ENCODE data around the gene TMEM72. TPM values are rescaled to one million over a fixed set of nuclear protein-coding genes. Genes with fewer than 3 reads are reported as not detected.

The TMEM72 gene
- total and polyA plus RNA-seq, 2 donors (not counting 3 experiments of a cell fraction or from before 2014, with no cell fraction given) = not detected

GRCh38 chr10:44982496-44982895, 71.4 kb downstream of the TMEM72 start:
- DNase-seq (ENCODE audit: low read depth, low spot score) (no peak), FAIRE-seq (no peak)
- Histone ChIP-seq H3K36me3 (ENCODE audit: control insufficient read depth in 2 of 2, extremely low read depth in 1 of 2, insufficient read depth in 2 of 2, low read length in 2 of 2) (peaks cover 0 to 3% of the 10 kb centered on the region in 2 experiments), H3K4me1 (ENCODE audit: control insufficient read depth, extremely low read depth, insufficient read depth, low read length) (peaks cover 53% of the 10 kb centered on the region), H3K9ac (replicated peaks; ENCODE audit: extremely low read depth, insufficient read depth, low read length) (no peak overlapping the region), H3K9me3 (replicated peaks; ENCODE audit: control insufficient read depth, insufficient read depth, low read length) (no peaks in the 10 kb centered on the region), H3K27ac (ENCODE audit: insufficient read depth, low read depth, low read length) (peak overlapping the region; percentile 94), H3K4me2 (ENCODE audit: insufficient read depth, low read length) (no peak overlapping the region), H2AFZ (ENCODE audit: low read depth, low read length) (no peak overlapping the region), H3K27me3 (ENCODE audit: control insufficient read depth in 2 of 2, insufficient read depth in 2 of 2, low read length in 2 of 2) (no peaks in the 10 kb centered on the region), H3K9me1 (replicated peaks; ENCODE audit: control insufficient read depth, extremely low read depth, insufficient read depth, low read length) (no peaks in the 10 kb centered on the region), H3K79me2 (ENCODE audit: control insufficient read depth, insufficient read depth, low read length) (no peaks in the 10 kb centered on the region), H3K4me3 (replicated peaks in 1 of 3; ENCODE audit: insufficient read depth in 1 of 3, low read depth in 1 of 3, low read length in 3 of 3) (no peak overlapping the region), H4K20me1 (replicated peaks; ENCODE audit: control insufficient read depth, extremely low read depth, insufficient read depth, low read length) (no peaks in the 10 kb centered on the region)
- BruUV-seq (replicated peaks) = TSS peak; percentile 14
- TF ChIP-seq CTCF (IDR thresholded peaks at IDR 0.05; ENCODE audit: extremely low read depth in 1 of 2, insufficient read depth in 1 of 2, low read depth in 1 of 2, low read length in 2 of 2) (no peak), FOS (IDR thresholded peaks at IDR 0.05; ENCODE audit: borderline replicate concordance, insufficient read depth, low read length) (no peak), MAX (IDR thresholded peaks at IDR 0.05; ENCODE audit: insufficient read depth, insufficient read length) (no peak)
- ChIA-PET POLR2A (interaction anchor here (2.5 kb wide), 1 partner anchor 13 kb away, joined by 18 read pairs; no protein-coding TSS in a partner anchor), CTCF (interaction anchor here (0.8 to 2.5 kb wide), 4 partner anchors 10 to 50 kb away, joined by 4 to 17 read pairs (median 5); no protein-coding TSS in a partner anchor)
- dilution Hi-C loops (cut with MboI; ENCODE audit: extremely low pct_ligation_motif_present, low sequenced_read_pairs) = no loop called here
- intact Hi-C loops (cut with micrococcal nuclease) = no loop called here
